HCEC 1CT (cell line): ENCODE measurements around the gene SPI1.
"Not testable (repeated sequence)": the region's sequence is repeated elsewhere in the genome, so short reads cannot be mapped to it uniquely, and the experiment has no call there.

Experiments used
- DNase-seq: peaks from one replicate; pipeline ENCODE4 v3.0.0-alpha.2; 2017

Gene SPI1

DNA sequence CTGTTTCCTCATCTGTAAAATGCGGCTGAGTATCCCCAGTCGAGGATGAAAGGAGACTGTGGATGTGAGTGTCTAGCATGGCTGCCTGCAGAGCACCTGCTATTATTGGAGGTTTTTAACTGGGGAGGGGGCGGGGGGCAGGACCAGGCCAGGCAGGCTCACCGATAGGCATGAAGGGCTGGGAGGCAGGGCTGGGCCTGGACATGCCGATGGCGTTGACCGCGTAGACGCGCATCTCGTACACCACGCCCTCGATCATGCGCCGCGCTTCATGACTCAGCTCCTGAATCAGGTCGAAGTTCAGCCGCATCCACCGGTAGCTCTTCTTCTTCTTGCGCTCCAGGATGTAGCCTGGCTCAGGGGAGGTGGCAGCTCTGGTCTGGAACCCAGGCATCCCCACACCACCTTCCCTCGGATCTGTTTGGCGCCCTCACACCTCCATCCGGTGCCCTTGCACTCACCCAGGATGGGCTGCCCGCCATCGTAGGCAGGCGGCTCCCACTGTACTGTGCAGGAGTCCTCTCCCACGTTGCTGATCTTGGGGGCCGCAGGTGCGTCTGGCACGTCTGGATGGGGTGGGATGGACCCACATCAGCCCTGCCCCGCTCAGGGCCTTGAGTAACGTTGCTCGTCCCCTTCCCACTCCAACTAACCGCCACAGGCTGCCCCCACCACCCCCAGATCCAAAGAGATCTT lies 41.0 kb downstream of the SPI1 start:
- DNase-seq, result no peak

DNA sequence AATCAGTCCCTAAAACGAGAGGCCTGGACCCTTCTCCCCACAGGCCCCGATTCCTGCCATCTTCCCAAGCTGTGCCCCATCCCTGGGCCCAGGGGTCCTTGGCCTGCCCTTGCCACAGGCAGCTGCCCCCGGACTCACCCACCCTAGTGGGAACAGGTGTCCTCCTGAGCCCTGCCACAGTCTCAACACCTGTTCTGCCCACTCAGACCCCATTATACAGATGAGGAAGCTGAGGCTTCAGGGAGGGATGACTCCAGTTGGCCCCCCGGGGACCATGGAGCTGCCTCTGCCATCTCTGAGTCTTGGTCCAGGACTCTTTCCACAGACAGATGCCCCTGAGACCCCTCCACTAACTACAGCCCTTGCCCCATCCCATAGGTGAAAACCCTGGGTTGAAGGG lies 41.8 kb downstream of the SPI1 start:
- DNase-seq, result no peak

DNA sequence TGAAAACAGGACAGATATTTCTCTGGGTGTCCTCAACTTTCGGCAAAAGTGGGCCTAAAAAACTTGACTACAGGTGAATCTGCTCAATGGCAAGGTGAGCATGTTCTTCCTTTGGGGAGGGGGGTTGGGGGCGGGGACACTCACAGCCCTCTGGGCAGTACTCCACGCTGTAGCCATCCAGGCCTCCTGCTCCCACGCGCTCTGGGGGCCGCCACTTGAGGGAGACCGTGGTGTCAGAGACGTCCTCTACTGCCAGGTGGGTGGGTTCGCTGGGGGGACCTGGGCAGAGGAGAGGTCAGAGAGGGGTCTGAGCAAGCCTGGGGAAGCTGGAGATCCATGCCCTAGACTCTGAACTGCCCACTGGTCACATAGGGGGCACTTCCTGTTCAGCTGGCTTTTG lies 42.6 kb downstream of the SPI1 start:
- no peak for DNase-seq

DNA sequence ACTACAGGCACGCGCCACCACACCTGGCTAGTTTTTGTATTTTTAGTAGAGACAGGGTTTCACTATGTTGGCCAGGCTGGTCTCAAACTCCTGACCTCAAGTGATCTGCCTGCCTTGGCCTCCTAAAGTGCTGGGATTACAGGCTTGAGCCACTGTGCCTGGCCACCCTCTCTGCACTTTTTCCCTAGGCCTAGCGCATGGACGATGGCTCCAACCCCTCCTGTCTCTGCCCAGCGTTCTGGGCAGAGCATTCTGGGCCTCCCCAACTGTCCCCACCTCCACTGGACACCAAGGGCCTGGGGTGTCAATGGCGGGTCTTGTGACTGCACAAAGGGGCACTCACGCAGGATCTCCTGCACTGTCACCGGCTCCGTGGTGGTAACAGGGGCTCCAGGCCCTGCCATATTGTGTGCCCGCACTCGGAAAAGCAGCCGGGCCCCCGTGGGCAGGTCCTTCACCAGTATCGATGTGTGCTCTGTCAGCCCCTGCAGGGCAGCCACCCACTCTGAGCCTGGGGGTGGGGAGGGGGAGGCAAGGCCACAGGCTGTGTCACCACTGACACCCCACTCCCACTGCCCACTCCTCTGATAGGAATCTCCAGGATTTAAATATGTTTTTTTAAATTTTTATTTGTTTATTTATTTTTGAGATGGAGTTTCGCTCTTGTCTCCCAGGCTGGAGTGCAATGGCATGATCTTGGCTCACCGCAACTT lies 43.5 kb downstream of the SPI1 start:
- DNase-seq, result not testable (repeated sequence)

DNA sequence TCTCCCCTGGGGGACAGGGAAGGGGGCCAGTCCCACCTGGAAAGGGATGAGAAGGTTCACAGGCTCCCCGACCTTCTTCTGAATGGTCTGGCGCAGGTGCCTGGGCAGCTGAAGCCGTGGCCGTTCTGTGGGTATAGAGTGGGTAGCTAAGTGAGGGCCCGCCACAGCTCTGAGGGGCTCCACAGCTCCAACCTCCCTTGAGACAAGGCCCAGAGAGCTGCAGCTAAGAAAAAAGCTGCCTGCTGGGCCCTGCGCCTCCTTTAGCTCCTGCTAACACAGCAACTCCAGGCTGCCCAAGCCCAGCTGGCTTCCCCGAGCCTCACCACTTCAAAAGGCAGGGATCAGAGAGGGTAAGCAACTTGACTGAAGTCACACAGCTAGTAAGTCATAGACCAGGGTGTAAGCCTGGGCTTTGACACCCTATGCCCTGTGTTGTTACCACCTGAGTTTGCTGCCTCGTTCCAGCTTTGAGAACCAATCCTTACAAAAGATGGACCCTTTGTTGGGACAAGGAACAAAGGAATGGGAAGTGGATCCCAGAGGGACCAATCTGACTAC lies 44.4 kb downstream of the SPI1 start:
- no peak for DNase-seq

DNA sequence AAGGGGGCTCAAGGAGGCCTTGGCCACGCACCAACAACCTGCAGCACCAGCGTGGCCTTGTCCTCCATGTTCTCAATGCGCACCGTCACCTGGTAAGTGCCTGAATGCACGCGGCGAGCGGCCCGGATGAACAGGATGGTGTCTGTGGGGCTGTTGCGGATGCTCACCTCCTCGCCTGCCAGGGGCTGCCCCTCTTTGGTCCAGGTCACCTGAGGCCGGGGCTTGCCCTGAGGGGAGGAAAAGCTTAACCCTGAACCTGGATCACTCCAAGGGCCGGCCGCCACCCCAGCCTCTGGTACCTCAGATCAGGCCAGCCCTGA lies 44.9 kb downstream of the SPI1 start:
- DNase-seq, result no peak

DNA sequence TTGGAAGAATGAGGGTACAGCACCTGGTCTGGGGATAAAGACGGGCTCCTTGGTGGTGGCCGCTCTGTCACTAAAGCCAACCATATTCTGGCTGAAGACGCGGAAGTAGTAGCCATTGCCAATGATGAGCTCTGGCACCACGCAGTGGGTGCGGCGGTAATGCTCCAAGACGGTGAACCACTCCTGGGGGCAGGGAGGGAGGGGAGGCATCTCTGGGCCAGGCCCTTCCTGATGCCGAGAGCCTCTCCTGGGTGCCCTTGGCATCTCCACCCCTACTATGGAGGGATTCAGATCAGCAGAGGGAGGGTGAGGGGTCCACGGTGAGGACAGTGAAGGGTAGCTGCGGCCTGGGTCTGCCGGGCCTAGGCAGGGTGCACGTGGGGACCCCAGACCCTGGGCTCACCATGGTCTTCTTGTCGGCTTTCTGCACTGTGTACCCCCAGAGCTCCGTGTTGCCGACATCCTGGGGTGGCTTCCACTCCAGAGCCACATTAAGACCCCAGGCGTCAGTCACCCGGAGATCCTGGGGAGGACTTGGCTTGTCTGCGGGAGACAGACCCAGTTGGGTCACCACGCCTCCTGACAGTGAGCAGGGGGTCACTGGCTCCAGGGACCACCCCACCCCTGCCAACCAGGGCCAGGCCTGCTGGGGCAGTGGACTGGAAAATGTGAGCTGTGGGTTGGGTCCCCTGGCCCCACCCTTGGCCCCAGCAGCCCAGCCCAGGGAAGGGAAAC lies 45.4 kb downstream of the SPI1 start:
- no peak for DNase-seq

DNA sequence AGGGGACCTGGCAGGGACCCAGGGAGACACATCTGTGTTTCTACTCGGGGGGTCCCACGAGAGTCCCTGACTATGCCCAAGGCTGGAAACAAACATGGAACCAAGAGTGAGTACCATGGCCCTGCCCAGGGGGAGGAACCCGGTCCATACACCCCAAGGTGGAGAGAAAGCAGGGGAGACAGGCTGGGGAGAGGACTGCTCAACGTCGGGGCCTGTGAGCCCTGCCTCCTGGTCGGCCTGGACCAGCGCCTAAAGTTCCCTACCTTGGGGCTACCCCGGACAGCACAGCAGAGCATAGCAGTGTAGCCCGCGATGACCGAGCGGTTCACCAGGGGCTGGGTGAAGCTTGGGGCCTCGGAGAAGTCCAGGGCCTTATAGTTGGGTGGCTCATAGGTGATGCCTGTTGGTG lies 46.0 kb downstream of the SPI1 start:
- no peak for DNase-seq

DNA sequence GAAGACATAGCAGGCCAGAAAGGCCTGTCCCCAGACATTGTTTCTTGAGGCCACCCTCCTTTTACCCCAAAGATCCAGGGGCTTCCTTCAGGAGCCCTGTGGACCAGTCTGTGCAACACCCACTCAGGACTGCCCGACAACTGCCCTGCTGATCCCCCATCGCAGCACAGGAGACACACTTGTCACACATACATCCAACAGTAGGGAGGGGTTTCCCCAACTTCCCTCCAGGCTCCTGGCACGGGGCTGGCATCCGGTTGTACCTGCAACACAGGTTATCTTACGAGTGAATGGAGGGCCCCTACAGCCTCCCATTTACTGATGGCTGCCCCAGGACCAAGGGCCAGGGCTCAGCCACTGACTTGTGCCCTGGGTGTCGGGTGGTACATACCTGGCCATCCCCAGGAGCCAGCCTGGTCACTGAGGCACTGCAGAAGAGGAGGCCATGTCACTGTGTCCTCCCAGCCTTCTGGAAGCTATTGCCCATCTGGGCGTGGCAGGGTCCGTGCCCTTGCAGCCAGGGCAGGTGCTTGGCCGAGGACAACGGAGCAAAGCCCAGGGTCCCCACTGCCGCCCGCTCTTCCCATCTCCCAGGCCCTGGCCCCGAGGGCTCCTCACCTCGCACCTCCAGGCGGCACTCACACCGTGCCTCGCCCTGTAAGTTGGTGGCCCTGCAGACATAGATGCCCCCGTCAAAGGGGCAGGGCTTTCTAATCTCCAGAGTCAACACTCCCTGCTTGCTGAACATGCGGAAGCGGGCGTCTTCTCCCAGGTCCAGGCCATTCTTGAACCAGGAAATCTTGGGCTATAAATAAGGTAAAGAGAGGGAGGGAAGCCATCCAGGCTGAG lies 46.7 kb downstream of the SPI1 start:
- no peak for DNase-seq

DNA sequence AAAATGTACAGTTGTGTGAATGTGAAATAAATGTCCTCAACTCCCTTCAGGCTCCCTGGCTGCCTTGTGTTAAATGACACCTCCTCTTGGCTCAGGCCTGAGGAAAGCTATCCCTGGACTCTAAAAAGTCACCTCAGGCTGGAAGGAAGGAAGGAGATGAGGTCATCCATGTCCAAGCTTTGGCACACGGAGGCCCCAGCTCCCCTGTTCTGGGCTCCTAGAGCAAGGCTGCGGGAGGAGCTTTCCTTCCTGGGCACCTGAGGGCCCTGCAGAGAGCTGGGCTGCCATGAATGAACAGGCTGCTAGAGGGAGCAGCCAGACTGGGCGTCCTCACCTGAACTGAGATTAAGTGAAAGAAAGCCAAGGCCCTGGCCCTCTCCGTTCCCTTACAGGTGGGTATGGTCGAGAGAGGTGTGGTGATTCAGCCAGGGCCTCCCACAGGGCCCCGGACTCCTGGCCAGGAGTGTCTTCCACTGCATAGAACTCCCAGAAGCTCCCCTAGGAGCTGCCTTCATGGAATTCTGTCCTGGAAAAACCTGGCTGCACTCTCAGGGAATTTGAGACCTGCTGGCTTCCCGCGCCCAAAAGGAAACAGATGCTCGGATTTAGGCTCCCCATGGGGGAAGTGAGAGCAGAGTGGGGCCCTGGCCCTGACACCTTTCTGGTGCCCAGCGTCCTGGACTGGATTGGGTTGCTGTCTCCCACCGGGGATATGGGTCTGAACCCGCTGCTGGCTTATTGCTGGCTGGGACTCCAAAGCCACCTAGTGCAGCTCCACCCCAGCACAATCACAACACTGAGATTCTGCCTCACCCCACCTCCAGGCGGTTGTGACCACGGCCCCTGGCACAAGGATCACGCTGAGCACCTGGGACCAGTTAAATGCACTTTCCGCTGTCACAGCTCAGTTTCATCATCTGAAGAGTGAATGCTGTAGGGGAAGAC lies 48.1 kb downstream of the SPI1 start:
- DNase-seq, result no peak

DNA sequence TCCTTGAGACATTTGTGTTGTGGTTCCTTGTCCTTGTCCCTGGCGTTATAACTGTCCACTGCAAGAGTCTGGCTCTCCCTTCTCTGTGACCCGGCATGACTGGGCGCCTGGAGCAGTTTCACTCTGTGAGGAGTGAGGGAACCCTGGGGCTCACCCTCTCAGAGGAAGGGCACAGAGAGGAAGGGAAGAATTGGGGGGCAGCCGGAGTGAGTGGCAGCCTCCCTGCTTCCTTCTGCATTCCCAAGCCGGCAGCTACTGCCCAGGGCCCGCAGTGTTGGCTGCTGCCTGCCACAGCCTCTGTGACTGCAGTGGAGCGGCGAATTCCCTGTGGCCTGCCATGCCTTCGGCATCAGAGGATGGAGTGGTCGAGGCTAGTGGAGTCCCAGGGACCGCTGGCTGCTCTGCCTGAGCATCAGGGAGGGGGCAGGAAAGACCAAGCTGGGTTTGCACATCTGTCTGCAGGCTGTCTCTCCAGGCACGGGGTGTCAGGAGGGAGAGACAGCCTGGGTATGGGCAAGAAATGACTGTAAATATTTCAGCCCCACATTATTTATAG lies 48.8 kb downstream of the SPI1 start:
- no peak for DNase-seq

DNA sequence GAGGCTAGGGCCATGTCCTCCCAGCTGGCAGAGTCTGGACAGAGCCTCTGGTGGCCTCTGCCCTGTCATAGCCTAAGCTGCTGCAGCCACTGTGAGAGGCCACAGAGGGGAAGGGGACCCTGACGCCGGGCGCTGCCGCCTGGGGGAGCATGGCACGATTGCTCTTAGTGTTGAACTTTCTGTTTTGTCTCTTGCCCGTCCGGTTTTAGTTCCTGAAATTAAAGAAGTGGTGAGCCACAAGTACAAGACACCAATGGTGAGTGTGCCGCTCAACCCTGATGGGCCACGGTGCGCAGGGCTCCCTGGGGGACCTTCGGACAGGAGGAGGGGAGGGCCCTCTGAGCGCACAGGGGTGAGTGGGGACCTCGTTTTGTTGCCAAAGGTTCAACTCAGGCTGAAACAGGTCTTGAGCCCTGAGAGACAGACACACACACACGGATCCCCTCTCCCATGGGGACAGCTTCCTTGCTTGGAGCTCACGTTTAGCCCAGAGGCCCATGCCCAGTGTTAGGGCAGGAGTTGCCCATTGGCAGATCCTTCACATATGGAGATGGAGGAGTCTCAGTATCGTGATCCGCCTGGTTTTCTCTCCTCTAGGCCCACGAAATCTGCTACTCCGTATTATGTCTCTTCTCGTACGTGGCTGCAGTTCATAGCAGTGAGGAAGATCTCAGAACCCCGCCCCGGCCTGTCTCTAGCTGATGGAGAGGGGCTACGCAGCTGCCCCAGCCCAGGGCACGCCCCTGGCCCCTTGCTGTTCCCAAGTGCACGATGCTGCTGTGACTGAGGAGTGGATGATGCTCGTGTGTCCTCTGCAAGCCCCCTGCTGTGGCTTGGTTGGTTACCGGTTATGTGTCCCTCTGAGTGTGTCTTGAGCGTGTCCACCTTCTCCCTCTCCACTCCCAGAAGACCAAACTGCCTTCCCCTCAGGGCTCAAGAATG lies 49.6 kb downstream of the SPI1 start:
- DNase-seq, result no peak

DNA sequence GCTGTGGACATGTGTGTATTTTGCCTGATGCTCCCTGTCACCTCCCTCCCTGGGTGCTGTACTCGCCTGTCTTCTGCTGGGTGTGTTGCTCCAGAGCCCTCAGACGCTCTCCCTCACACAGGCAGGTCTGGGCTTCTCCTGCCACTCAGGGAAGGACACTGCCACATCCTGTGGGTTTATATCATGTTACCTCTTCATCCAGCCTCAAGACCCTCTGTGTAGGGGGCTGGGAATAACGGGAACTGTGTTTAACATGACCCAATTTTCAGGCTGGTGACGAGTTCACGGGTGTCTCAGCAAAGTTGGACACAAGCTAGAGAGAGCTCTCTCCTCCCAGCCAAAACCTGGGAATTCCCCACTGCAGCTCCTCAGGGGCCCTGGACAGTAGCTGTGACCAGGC lies 50.4 kb downstream of the SPI1 start:
- no peak for DNase-seq

DNA sequence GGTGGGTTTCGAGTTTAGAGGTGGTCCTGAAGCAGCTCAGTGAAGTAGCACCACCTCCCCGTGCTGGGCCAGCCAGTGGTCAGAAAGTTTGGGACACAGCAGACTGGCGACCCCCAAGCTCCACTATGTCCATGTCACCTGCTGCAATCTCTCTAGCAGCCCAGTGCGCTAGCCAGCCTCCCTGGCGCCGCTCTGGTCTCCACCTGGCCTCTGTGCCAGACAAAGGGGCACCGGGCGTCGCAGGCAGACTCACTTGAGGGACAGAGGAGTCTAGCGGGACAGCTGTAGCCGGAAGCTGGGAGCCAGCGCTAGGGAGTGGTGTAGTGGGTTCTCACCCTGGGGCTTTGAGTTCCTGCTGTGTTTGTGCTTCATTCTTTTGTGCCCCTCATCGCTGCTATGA lies 51.3 kb downstream of the SPI1 start:
- DNase-seq, result no peak

DNA sequence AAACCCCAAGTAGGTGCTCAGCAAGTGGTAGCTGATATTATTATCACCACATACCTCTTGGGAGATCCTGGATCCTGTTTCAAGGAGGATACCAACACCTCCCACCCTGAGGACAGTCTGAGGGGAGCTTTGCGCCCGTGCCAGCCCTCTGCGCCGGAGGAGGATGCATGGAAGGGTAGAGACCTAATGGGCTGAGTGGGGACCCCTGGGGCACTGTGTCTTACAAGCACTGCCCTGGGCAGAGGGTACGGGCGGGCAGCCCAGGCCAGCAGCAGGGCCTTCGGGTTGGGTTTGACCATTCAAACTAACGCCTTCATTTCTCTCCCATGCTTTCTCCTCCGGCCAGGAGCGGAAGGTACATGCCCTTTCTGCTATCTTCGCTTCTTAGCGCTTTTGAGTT lies 52.1 kb downstream of the SPI1 start:
- no peak for DNase-seq

DNA sequence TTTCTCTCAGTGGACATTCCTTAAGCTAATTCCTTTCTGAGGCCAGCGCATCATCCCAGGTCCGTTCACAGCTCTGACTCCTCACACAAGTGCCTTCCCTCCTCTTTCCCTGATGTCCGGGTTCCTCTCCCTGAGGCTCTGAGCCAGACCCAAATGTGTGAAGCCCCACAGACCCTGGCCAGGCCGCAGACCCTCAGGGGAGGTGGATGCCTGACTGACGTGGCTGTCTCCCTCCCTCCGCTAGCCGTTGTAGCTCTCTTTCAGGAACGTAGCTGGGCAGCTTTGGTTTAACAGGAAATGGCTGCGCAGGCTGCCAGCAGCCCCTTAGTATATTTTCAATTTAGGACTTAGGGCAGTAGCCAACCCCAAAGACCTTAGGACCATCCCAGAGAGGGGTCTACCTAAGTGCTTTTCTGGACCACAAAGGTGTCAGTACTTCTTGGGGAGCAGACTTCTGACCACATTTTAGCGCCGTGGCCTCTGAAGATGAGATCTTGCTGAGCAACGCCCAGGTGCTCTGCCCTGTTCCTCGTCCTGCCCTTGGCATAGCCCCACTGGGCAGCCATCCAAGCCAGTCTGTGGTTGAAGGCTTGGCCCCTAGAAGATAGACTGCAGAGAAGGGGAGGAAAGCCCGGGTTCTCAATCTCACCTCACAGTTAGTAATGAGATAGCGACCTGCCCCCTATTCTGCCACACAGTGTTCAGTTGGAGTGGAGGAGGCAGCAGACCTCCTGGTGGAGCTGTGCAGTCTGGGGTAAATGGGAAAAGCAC lies 52.9 kb downstream of the SPI1 start:
- no peak for DNase-seq

DNA sequence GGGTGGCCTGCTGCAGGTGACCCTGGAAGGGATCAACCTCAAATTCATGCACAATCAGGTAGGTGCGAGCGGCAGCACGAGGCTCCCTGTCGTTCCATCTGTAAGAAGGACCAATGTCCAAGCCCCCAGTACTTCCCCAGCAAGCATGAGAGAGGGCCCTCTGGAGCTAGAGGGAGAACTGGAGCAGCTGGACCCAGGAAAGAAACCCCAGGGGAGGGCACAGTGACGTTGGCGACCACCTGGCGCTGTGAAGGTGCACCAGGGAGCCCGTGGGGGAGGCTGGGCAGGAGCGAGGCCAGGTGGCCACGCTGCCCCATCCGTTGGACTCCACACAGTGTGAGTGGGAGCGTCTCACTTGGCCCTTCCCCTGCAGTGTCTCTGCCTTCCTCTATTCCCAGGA lies 53.8 kb downstream of the SPI1 start:
- no peak for DNase-seq

DNA sequence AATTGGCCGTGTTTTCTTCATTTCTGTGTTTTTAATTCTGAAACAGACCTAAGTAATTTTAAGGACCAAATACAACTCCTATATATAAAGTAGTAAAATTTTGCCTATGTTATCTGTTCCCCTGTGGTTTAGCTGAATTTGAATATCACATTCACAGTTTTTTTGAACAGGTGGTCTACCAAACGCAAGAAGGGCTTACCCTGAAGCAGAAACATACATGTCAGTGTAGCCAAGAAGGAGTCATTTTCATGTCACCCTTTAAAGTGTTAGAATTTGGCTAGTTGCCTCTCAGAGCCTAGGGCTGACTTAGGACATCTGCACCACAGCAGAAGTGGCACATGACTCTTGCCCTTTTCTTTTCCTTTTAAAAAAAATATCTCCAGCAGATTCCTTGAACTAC lies 60.2 kb downstream of the SPI1 start:
- DNase-seq, result no peak

DNA sequence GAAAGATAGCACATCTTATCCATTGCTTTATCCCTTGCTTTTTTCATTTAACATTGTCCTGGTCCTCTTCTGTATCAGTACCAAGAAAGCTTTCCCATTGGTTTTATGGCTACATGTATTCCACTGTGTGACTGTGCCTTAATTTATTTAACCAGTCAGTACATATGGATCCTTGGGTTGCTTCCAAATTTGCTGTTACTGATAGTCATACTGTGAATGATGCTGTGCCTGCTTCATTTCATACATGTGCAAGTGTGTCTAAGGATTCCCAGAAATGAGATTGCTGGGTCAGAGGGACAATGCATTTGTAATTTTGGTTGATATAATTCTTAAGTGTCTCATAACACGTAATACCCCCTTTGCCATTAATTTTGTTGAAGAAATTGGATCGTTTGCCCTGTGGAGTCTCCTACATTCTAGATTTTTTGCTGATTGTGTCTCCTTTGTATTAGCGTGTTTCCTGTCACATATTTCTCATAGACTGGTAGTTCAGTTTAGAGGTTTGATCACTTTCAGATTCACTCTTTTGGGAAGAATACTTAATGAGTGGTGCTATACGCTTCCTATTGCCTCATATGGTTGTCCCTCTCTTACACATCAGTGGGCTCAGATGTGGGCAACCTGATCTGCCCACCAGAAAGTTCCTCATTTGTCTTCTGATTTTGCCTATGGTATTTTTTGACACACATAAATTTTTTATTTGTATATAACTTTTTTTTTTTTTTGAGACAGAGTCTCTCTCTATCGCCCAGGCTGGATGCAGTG lies 61.1 kb downstream of the SPI1 start:
- no peak for DNase-seq
